Common myeloid progenitor, CD34-positive (primary cell): Measurements from ENCODE around the gene PYM1.

Source experiments
- CTCF ChIA-PET: fragments of 350-600 bp; sonication (Branson Sonifier 250); formaldehyde crosslinking; loops from one replicate; lab custom pipeline; 2021; ENCODE audit warnings: antibody characterized with exemption; lab: Charles Lee
- POLR2A ChIA-PET: fragments of 350-600 bp; sonication (Branson Sonifier 250); formaldehyde crosslinking; loops from one replicate; lab custom pipeline; 2021; ENCODE audit warnings: antibody characterized with exemption; lab: Charles Lee
- DNase-seq, 3 donors: peaks; one replicate each; pipeline versions ENCODE4 v3.0.0 to v3.0.0-alpha.2; 2013
- H3K27ac ChIP-seq, 2 experiments: 1 replicate in 1 of 2; 2 replicates in 1 of 2; pipeline ENCODE4 v1.7.0; 2013; ENCODE audit warnings: inconsistent platforms in 2 of 2, low read length in 2 of 2, mild to moderate bottlenecking in 2 of 2, low read depth in 1 of 2, moderate library complexity in 1 of 2; ENCODE audit not compliant: severe bottlenecking in 2 of 2, insufficient read depth in 1 of 2, poor library complexity in 1 of 2
- H3K27me3 ChIP-seq, 5 experiments: replicated peaks in 2 of 5; 1 replicate in 3 of 5; 2 replicates in 2 of 5; pipeline versions ENCODE4 v1.6.1 to v1.7.0; 2013; ENCODE audit warnings: low read length in 4 of 5, mild to moderate bottlenecking in 2 of 5, moderate library complexity in 2 of 5, inconsistent platforms in 1 of 5; ENCODE audit not compliant: insufficient read depth in 5 of 5, control insufficient read depth in 4 of 5
- H3K36me3 ChIP-seq, 4 experiments: 1 replicate in 2 of 4; 2 replicates in 2 of 4; pipeline versions ENCODE4 v1.6.1 to v1.7.0; 2013; ENCODE audit warnings: low read length in 3 of 4, control low read depth in 1 of 4, mild to moderate bottlenecking in 1 of 4; ENCODE audit not compliant: control insufficient read depth in 4 of 4, insufficient read depth in 4 of 4
- H3K4me1 ChIP-seq, 4 experiments: 1 replicate in 3 of 4; 2 replicates in 1 of 4; pipeline versions ENCODE4 v1.6.1 to v1.7.1; 2013; ENCODE audit warnings: low read length in 3 of 4, mild to moderate bottlenecking in 3 of 4, control low read depth in 1 of 4, inconsistent platforms in 1 of 4, moderate library complexity in 1 of 4; ENCODE audit not compliant: control insufficient read depth in 4 of 4, insufficient read depth in 4 of 4; ENCODE audit errors: control extremely low read depth in 1 of 4
- H3K4me3 ChIP-seq, 7 experiments: 1 replicate in 4 of 7; 2 replicates in 3 of 7; pipeline versions ENCODE4 v1.5.1 to v1.7.0; 2013; ENCODE audit warnings: mild to moderate bottlenecking in 7 of 7, low read length in 6 of 7, moderate library complexity in 6 of 7, inconsistent platforms in 2 of 7, low read depth in 2 of 7, control low read depth in 1 of 7; ENCODE audit not compliant: insufficient read depth in 4 of 7, control insufficient read depth in 1 of 7; ENCODE audit errors: extremely low read depth in 1 of 7
- H3K9me3 ChIP-seq, 5 experiments: 1 replicate in 4 of 5; 2 replicates in 1 of 5; pipeline versions ENCODE4 v1.6.1 to v1.7.1; 2013; ENCODE audit warnings: low read length in 4 of 5, mild to moderate bottlenecking in 2 of 5, inconsistent platforms in 1 of 5, low read depth in 1 of 5, moderate library complexity in 1 of 5; ENCODE audit not compliant: control insufficient read depth in 4 of 5, insufficient read depth in 2 of 5; ENCODE audit errors: control extremely low read depth in 1 of 5
- WGBS: methylation state at CpG from one replicate; pipeline ENCODE4 v1.1.5; 2013; ENCODE audit not compliant: insufficient coverage; 5-methylcytosine and 5-hydroxymethylcytosine counted together

Gene PYM1

DNA sequence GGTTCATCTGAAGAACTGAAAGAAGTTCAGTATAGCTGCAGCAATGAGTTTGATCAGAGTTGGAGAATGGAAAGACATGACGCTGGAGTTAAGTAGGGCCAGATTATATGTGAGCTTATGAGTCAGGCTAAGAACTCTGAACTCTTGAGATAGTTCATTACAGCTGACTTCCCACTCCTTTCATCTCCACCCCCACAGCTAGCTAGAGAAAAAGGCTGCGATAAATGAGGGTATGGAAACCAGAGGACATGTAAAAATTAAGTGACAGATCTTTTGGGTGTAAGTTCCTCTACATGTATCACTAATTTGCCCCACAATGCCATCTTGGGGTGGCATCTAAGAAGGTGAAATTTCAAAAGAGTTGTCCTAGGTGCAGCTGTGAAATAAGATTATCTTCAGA lies 28.6 kb downstream of the PYM1 start:
- Histone ChIP-seq H3K27me3 (no peaks in the 10 kb centered on the region), H3K4me1 (no peaks in the 10 kb centered on the region), H3K9me3 (no peaks in the 10 kb centered on the region), H3K36me3 (peaks cover 6 to 28% (median 17%) of the 10 kb centered on the region in 4 experiments), H3K27ac (no peak overlapping the region), H3K4me3 (no peak overlapping the region)
- ChIA-PET POLR2A (no interaction called here), CTCF (no interaction called here)
- DNase-seq, result peak in 2 of 3 donors; percentile 12 to 14
- no CpG with 5 or more reads among the region's 2 CpGs for WGBS

DNA sequence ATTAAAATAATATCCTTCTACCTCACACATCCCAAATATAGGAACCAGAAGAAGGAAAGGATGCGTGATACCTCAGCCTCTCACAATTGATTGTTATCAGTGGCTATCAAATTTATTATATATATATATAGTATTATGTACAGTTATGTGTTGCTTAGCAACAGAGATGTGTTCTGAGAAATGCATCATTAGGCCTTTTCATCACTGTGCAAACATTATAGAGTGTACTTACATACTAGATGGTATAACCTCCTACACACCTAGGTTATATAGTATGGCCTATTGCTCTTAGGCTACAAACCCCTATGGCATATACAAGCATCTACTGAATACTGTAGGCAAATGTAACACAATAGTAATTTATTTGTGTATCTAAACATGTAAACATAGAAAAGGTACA lies 34.0 kb downstream of the PYM1 start:
- Histone ChIP-seq H3K4me1 (no peaks in the 10 kb centered on the region), H3K27ac (no peak overlapping the region), H3K4me3 (no peak overlapping the region), H3K36me3 (no peaks in the 10 kb centered on the region), H3K9me3 (no peaks in the 10 kb centered on the region), H3K27me3 (no peaks in the 10 kb centered on the region)
- POLR2A ChIA-PET, result no interaction called here
- CTCF ChIA-PET, result interaction anchor here (1.3 kb wide), 1 partner anchor 165 kb away, joined by 6 read pairs; the partner anchor contains the start of gene CD63
- no CpG with 5 or more reads among the region's 1 CpG for WGBS
- DNase-seq, result no peak

DNA sequence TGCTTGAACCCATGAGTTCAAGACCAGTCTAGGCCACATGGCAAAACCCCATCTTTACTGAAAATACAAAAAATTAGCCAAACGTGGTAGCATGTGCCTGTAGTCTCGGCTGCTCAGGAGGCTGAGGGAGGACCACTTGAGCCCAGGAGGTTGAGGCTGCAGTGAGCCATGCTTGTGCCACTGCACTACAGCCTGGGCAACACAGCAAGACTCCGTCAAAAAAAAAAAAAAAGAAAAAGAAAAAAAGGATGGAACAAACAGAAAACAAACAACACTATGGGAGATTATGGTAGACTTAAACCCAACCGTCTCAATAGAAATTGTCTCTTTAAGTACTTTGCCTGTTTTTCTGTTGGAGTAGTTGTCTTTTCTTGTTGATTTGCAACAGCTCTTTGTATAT lies 36.4 kb downstream of the PYM1 start:
- POLR2A ChIA-PET, result no interaction called here
- 100% methylated on average over 2 of the region's 4 CpGs for WGBS
- H3K36me3 ChIP-seq, result no peaks in the 10 kb centered on the region
- no peak overlapping the region for H3K27ac ChIP-seq
- DNase-seq, result no peak
- CTCF ChIA-PET, result interaction anchor here (0.9 kb wide), 1 partner anchor 47 kb away, joined by 3 read pairs; no protein-coding TSS in a partner anchor
- no peak overlapping the region for H3K4me3 ChIP-seq
- no peaks in the 10 kb centered on the region for H3K4me1 ChIP-seq
- H3K27me3 ChIP-seq, result no peaks in the 10 kb centered on the region
- H3K9me3 ChIP-seq, result no peaks in the 10 kb centered on the region

DNA sequence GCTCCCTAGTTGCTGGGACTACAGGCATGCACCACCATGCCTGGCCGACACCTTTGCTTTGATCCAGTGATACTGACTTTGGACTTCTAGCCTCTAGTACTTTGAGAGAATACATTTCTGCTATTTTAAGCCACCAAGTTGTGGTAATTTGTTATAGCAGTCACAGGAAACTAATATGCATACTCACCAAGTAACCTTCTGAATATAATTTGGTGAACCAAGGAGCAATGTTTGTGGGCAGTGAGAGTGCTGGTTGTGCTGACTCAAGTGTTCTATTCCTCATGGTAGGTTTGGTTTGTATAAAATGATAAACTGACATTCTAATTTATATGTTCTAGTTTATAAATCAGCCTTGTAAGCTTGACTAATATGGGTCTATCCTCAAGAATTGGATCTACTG lies 42.6 kb downstream of the PYM1 start:
- Histone ChIP-seq H3K9me3 (no peaks in the 10 kb centered on the region), H3K4me1 (peaks cover 0 to 3% (median 0%) of the 10 kb centered on the region in 4 experiments), H3K36me3 (no peaks in the 10 kb centered on the region), H3K27ac (no peak overlapping the region), H3K27me3 (no peaks in the 10 kb centered on the region), H3K4me3 (no peak overlapping the region)
- ChIA-PET CTCF (interaction anchor here (1.0 kb wide), 1 partner anchor 26 kb away, joined by 3 read pairs; no protein-coding TSS in a partner anchor), POLR2A (no interaction called here)
- no CpG with 5 or more reads among the region's 1 CpG for WGBS
- no peak for DNase-seq

DNA sequence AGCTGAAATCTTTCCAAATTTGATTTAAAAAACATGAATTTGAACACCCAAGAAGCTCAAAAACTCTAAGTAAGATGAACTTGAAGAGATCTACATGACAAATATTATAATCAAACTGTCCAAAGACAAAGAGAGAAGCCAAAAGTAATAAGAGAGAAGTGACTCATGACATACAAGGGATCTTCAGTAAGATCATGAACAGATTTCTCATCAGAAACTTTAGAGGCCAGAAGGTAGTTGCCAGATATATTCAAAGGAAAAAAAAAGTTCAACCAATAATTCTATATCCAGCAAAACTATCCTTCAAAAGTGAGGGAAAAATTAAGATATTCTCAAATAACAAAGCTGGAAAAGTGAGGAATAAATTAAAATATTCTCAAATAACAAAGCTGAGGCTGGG lies 49.9 kb downstream of the PYM1 start:
- DNase-seq, result no peak

DNA sequence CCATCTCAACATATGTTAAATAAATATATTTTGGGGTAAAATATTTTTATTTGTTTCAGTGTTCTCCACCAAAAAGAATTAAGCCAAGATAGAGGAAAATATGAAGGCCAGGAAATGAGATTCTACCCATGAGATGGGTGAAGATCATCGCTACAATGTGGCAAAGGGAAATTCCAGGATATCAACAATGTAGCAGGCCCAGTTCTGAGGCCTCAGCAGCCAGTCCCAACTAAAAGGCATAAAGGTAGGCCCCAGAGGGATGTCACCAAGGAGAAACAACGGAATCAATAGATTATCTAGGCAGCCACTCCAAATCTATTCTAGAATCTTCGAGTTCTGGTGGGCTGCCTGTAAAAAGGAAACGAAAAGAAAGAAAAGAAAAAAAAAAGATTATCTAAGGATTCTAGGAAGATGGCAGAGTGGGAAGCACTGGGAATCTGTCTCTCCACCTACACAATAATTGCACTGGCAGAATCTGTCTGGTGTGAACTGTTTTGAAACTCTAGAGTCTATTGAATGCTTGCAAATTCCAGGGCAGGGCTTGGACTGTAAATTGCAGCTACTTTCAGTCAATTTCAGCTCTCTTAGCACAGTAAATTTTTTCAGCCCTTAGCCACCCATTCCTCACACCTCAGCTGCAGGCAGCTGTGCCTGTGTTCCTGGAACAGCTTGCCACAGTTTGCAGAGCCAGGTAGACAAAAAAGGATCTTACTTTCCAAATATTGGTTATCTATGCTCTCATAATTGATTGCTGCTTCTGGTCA lies 51.8 kb downstream of the PYM1 start:
- DNase-seq, result no peak
- no peak overlapping the region for H3K27ac ChIP-seq
- 100% methylated on average over 1 of the region's 4 CpGs for WGBS
- ChIA-PET CTCF (no interaction called here), POLR2A (no interaction called here)
- peaks cover 0 to 11% (median 0%) of the 10 kb centered on the region in 5 experiments for H3K9me3 ChIP-seq
- H3K27me3 ChIP-seq, result no peaks in the 10 kb centered on the region
- H3K4me1 ChIP-seq, result no peaks in the 10 kb centered on the region
- H3K4me3 ChIP-seq, result no peak overlapping the region
- H3K36me3 ChIP-seq, result no peaks in the 10 kb centered on the region

More for the DNA sequence above, 49.9 kb downstream of the PYM1 start:
- Histone ChIP-seq H3K27me3 (no peaks in the 10 kb centered on the region), H3K27ac (no peak overlapping the region), H3K9me3 (peaks cover 0 to 11% (median 0%) of the 10 kb centered on the region in 5 experiments), H3K4me1 (no peaks in the 10 kb centered on the region), H3K36me3 (no peaks in the 10 kb centered on the region), H3K4me3 (no peak overlapping the region)
- POLR2A ChIA-PET, result no interaction called here
- CTCF ChIA-PET, result no interaction called here

DNA sequence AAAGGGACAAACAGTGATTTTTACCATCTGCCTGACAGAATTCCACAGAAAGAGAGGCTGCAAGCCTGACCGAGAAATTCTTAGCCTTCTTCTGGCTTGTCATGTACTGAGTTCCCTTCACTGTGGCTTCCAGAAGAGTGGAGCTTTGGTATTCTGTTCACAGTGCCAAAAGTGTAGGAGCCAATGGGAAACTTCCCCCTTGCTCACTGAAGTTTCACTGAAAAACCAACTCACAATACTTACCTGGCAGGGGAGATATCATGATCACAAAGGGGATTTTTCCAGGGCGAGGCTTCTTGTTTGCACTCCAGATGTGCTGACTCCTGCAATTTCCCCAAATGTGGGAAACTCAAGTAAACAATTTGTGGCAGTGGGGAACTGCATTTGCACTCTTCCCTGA lies 53.3 kb downstream of the PYM1 start:
- Histone ChIP-seq H3K4me1 (no peaks in the 10 kb centered on the region), H3K27me3 (no peaks in the 10 kb centered on the region), H3K27ac (no peak overlapping the region), H3K9me3 (peaks cover 0 to 11% (median 0%) of the 10 kb centered on the region in 5 experiments), H3K36me3 (no peaks in the 10 kb centered on the region), H3K4me3 (no peak overlapping the region)
- POLR2A ChIA-PET, result no interaction called here
- DNase-seq, result no peak
- CTCF ChIA-PET, result no interaction called here
- WGBS, result 93% methylated on average over 2 of the region's 2 CpGs
